DMS 273 (cell line): ENCODE measurements around the gene NAAA.
A peak's percentile ranks its signal among the peaks of the same experiment; 100 is the strongest.
"Not testable (repeated sequence)": the region's sequence is repeated elsewhere in the genome, so short reads cannot be mapped to it uniquely, and the experiment has no call there.

Experiments
- DNase-seq: peaks from one replicate; lab custom pipeline; 2025; ENCODE audit not compliant: unreplicated experiment; lab: John Stamatoyannopoulos, UW

Gene NAAA

DNA sequence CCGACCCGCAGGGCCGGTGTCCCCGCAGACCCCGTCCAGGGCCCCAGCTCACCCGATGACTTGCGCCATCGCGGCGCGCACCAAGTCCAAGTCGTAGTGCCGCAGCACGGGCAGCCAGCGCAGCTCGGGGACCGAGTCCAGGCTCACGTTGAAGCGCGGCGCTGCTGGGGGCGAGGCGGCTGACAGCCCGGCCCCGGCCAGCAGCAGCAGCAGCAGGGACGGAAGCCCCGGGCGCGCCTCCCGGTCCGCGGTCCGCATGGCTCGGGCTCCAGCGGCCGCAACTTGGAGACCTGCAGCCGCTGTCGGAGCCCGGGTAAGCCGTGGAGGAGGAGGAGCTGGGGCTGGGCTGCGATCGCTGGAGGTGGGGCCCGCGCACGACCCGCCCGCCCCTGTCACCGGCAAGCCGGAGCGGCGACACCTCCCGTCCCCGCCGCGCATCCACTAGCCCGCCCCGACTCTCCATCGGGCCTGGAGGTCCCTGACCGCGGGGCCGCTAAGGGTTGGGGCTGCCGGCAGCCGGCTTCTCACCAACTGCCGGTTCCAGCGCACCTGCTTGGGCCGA, at the start of gene NAAA:
TSS of gene NAAA (minus strand) at position 322 of the 562 bp plus-strand sequence. CDS start at position 258, 64 bp downstream.
- peak; percentile 87 for DNase-seq

DNA sequence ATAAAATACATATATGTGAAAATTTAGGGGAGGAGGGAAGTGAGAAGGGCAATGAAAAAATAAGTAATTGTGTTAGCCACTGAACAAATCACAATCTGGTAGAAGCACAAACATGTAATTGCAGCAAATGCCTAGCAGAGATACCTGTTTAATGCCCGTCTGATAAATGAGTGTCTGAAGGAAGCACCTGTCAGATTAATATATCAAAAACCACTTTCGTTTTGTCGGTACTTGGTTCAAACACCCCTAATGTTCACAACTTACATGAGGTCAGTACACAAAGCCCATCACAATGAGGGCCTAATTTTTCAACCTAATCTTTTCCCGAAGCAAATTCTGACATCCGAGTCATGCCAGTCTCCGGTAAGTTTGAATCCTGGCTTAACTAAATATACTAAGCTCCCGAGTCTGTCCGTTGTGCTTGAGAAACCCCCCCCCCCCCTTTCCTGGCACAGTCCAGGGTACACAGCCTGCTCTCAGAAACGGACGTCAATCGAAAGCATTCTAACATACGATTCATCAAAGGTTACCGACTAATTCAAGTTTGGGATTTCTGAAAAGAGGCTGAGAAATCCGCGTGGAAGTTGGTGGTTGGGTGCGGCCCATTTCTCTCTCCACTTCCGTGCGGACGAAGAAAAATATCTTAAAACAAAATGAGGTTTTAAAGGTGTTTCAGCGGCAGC, 49.2 kb upstream of the NAAA start:
- peak; percentile 44 for DNase-seq

GRCh38 chr4:75985116-75985515, 44.3 kb upstream of the NAAA start:
- no peak for DNase-seq

GRCh38 chr4:75980576-75980975, 39.8 kb upstream of the NAAA start:
- DNase-seq = no peak

- DNase-seq = no peak
Observed at GRCh38 chr4:75976177-75976576, 35.4 kb upstream of the NAAA start.

DNA sequence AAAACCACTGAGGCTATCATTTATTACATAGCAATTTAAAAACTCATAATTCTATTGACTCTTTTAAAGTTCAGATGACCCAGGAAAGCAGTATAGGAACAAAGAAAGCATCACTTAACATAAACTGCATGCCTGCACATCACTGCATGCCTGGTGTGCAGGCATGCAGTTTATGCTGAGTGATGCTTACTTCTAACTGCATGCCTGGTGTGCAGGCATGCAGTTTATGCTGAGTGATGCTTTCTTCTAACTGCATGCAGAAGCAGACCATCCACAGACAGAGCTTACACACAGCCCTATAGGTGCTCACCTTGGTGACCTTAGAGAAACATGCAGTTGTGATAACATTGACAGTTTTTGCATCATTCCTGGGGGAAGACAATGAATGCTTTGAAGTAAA, 33.0 kb upstream of the NAAA start:
- no peak for DNase-seq

- no peak for DNase-seq
Observed at GRCh38 chr4:75968084-75968483, 27.3 kb upstream of the NAAA start.

DNA sequence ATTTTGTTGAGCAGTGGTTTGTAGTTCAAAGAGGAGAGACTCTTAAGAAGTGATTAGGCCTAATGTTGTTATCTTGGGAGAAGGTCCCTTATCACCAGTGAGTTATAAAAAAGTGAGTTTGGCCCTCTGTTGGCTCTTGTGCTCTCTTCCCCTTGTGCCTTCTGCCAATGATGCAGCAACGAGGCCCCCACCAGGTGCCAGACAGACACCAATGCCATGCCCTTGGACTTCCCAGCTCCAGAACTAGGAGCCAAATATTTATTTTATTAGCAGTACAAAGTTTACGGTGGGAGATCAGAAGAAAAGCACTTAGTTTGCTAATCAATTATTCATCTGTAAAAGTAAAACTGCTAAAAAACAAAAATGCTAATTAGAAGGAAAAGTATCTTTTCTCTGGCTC, 22.7 kb upstream of the NAAA start:
- DNase-seq = no peak

GRCh38 chr4:75962072-75962471, 21.3 kb upstream of the NAAA start:
- DNase-seq = not testable (repeated sequence)

- DNase-seq = not testable (repeated sequence)
Observed at GRCh38 chr4:75958546-75958945, 17.7 kb upstream of the NAAA start.

DNA sequence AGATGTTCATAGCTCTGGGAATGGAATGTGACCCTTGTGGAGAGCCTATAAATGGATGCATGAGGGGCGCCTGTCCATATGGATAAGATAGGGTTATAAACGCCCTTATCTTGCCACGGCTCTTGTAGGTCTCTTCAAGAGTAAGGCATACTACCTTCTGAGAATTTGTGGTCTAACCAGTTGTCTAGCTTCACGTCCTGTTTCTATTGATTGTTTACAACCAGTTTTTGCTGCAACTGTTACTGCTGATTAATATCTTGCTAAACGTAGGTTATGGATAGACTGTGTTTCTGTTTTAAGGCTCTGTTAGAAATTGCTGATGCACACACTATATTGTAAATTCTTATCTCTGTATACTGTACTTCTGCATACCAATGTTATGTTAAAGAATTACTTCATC, 14.0 kb upstream of the NAAA start:
- not testable (repeated sequence) for DNase-seq

DNA sequence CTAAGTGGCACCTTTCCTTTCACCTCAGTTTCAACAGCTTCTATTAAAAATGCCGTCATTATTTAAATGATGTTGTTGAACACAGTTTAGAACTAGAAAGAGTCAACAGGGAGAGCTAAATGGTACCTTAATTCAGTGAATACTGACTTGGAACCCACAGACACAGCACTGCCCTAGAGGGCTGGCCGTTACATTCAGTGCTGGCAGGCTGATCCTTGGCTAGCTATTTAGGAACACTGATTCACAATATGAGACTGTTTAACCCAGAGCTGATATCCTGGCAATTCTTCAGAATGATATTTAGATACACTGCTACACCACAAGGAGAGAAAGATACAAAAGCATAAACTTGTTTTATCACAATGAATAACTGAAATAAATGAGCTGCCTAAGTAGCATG, 12.7 kb upstream of the NAAA start:
- DNase-seq = no peak

DNA sequence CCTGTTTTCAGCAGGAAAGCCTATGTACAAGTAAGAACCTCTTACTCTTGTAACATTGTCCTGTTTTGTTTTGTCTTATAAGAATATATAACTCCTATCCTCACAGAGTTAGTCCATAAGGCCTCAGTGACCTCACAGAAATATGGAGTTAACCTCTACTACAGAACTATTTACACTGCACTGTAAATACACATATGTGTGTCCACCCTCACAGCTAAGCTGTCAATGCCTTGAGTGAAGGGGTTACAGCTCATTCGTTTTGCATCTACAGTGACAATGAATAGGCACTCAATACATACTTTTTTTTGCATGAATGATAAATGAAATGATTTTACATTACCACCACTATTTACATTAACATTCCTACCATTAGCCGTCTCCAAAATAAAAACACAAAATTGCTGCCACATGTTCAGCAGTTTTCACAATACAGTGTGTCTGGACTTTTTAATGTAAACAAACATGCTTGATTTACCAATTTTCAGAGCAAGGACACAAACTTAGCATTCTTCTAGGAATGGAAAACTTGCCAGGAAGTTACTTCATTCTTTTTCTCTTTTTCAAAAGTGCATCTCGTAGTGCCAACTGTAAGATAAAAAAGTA, 9.5 kb upstream of the NAAA start:
- DNase-seq = no peak

- DNase-seq = no peak
Observed at GRCh38 chr4:75948822-75949444, 8.1 kb upstream of the NAAA start.

- DNase-seq = peak; percentile 76
Observed at GRCh38 chr4:75939890-75940691, 722 bp downstream of the NAAA start.

GRCh38 chr4:75935628-75936027, 5.2 kb downstream of the NAAA start:
- no peak for DNase-seq

DNA sequence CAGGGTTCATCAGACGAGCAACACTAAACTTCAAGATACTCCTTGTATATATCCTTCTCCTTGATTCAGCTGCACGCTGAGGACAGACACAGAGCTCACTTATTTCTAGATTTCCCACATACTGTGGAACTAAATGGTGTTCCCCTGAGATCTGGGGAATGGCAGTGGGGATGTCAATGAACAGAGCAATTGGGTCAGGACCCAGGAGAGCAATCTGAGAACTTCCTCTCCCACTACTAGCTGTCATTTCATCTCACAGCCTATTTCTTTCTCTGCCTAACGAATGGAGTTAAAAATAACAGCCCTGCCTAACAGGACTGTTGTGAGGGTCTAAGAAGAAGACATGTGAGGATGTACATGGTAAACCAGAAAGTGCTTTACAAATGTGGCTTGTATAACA, 10.7 kb downstream of the NAAA start:
- no peak for DNase-seq

GRCh38 chr4:75924916-75925315, 15.9 kb downstream of the NAAA start:
- not testable (repeated sequence) for DNase-seq

DNA sequence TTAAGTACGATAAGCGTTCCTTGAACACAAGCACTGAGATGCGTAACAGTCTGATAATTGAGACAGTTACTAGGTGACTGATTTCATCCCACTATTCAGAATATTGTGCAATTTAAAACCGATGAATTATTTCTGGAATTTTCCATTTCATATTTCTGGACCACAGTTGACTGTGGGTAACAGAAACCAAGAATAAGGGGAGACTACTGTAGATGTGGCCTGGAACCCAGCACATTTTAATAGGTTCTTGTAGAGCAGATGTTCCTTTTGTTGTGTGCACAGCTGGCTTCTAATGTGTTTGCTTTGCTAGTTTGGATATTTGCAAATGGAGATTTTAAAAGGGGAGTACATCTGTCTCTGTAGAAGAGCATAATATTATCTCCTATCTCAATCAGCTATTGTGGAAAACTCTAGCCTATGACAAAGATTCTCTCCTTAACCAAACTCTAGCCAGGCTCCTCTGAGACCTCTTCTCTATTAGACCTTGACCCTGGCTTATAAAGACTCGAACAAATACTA, 16.4 kb downstream of the NAAA start:
- DNase-seq = peak; percentile 35

DNA sequence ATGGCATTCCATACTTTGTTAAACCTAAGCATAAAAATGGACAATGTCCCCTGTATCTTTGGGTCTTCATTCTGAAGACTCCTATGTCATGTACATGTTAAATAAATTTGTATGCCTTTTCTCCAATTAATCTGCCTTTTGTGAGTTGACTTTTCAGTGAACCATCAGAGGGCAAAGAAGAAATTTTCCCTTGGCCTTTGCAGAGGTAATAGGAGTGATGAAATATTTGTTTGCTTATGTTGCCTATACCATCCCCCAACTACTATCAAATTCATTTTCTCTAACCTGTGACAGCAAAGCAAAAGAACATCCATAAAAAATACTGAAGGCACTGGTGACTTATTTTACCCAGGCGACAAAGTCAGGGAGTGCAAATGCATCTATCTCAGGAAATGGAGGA, 18.2 kb downstream of the NAAA start:
- no peak for DNase-seq

DNA sequence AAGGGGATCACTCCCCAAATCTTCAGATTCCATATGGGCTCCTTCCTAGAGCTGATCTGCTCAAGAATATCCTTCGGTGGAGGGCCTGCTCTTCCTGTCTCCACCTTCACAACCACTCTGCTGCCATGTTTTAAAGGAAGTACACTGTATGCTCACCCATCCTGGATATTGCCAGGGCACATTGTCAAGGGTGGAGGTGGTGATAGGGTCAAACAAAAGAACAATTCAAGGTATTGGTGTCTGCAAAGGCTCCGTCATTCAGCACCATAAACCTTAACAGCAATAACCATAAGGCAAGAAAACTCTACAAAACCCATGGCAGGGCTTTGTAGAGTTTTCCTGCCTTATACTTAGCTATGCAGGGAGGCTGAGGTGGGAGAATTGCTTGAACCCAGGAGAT, 18.9 kb downstream of the NAAA start:
- DNase-seq = no peak
